Neural progenitor cell (in vitro differentiated cells): ENCODE data around the gene CCDC174. TPM values are rescaled to one million over a fixed set of nuclear protein-coding genes. Genes with fewer than 3 reads are reported as not detected.

Experiments used
- DNase-seq: peaks from one replicate; pipeline ENCODE4 v3.0.0-alpha.2; 2016; ENCODE audit warnings: low spot score
- H2AFZ ChIP-seq: fragments of 200-600 bp; sonication (generic); replicated peaks from 2 replicates; pipeline ENCODE4 v1.6.1; 2016; ENCODE audit warnings: antibody characterized with exemption
- H3F3A ChIP-seq: fragments of 200-600 bp; sonication (generic); 2 replicates; pipeline ENCODE4 v1.6.1; 2016; ENCODE audit warnings: antibody characterized with exemption, low read depth
- H3K27ac ChIP-seq: fragments of 200-600 bp; sonication (generic); 2 replicates; pipeline ENCODE4 v1.5.1; 2016; ENCODE audit warnings: mild to moderate bottlenecking
- H3K27me3 ChIP-seq: fragments of 200-600 bp; sonication (generic); 2 replicates; pipeline ENCODE4 v1.6.1; 2016; ENCODE audit warnings: mild to moderate bottlenecking, moderate library complexity
- H3K36me3 ChIP-seq: fragments of 200-600 bp; sonication (generic); 2 replicates; pipeline ENCODE4 v1.5.1; 2016
- H3K4me1 ChIP-seq: fragments of 200-600 bp; sonication (generic); 2 replicates; pipeline ENCODE4 v1.6.1; 2016; ENCODE audit warnings: mixed run types
- H3K4me2 ChIP-seq: fragments of 200-600 bp; sonication (generic); 2 replicates; pipeline ENCODE4 v1.6.1; 2016
- H3K4me3 ChIP-seq: fragments of 200-600 bp; sonication (generic); 2 replicates; pipeline ENCODE4 v1.5.1; 2016
- H3K79me2 ChIP-seq: fragments of 200-600 bp; sonication (generic); 2 replicates; pipeline ENCODE4 v1.6.1; 2016; ENCODE audit warnings: low read depth
- H3K9ac ChIP-seq: fragments of 200-600 bp; sonication (generic); 2 replicates; pipeline ENCODE4 v1.6.1; 2016
- H3K9me3 ChIP-seq: fragments of 200-600 bp; sonication (generic); 2 replicates; pipeline ENCODE4 v1.5.1; 2016; ENCODE audit warnings: low read depth
- H4K20me1 ChIP-seq: fragments of 200-600 bp; sonication (generic); 2 replicates; pipeline ENCODE4 v1.6.1; 2016; ENCODE audit warnings: low read depth
- H3K27ac Mint-ChIP-seq: 3 replicates; pipeline ENCODE4 v1.8.0; 2021; ENCODE audit warnings: mixed read lengths
- H3K27me3 Mint-ChIP-seq: 2 replicates; pipeline ENCODE4 v1.8.0; 2022; ENCODE audit warnings: low read depth, mild to moderate bottlenecking, inconsistent platforms, moderate library complexity, mixed read lengths; ENCODE audit not compliant: insufficient read depth
- H3K36me3 Mint-ChIP-seq: 3 replicates; pipeline ENCODE4 v1.8.0; 2021; ENCODE audit warnings: mixed read lengths
- H3K4me1 Mint-ChIP-seq: 3 replicates; pipeline ENCODE4 v1.8.0; 2021; ENCODE audit warnings: mixed read lengths
- H3K4me3 Mint-ChIP-seq: 3 replicates; pipeline ENCODE4 v1.8.0; 2021; ENCODE audit warnings: mild to moderate bottlenecking, moderate library complexity, mixed read lengths
- H3K9me3 Mint-ChIP-seq: 3 replicates; pipeline ENCODE4 v1.8.0; 2020; ENCODE audit warnings: mixed read lengths
- CTCF ChIP-seq: fragments of 200-600 bp; sonication (generic); IDR thresholded peaks from 2 replicates; pipeline ENCODE4 v1.5.1; 2017; ENCODE audit warnings: antibody characterized with exemption, mild to moderate bottlenecking
- EZH2 ChIP-seq: fragments of 200-600 bp; sonication (generic); IDR thresholded peaks from 2 replicates; pipeline ENCODE4 v1.6.1; 2017; ENCODE audit warnings: antibody characterized with exemption, mild to moderate bottlenecking, moderate library complexity
- EZH2phosphoT487 ChIP-seq: fragments of 200-600 bp; sonication (generic); IDR thresholded peaks from 2 replicates; pipeline ENCODE4 v1.6.1; 2017; ENCODE audit warnings: antibody characterized with exemption
- total RNA-seq: library from RNA; depleted of rRNA; stranded (reverse); fragments of >200 nt; gene quantifications from 2 replicates; pipeline ENCODE4 v1.2.3, GENCODE V29; 2015; ENCODE audit warnings: low replicate concordance

The CCDC174 gene
- total RNA-seq, 1 donor from 2014 or later = 13.0 TPM

- TF ChIP-seq CTCF (no peak), EZH2 (no peak), EZH2phosphoT487 (no peak)
- H3K27ac Mint-ChIP-seq = peak overlapping the region; percentile 23
- peaks cover 33% of the 10 kb centered on the region for H3K4me1 Mint-ChIP-seq
- no peak for DNase-seq
- Histone ChIP-seq H3K4me3 (no peak overlapping the region), H3K27me3 (peaks cover 3% of the 10 kb centered on the region), H3K79me2 (no peaks in the 10 kb centered on the region), H3K4me1 (no peaks in the 10 kb centered on the region), H3K9me3 (no peaks in the 10 kb centered on the region), H3F3A (no peaks in the 10 kb centered on the region), H2AFZ (no peak overlapping the region), H4K20me1 (no peaks in the 10 kb centered on the region), H3K9ac (no peak overlapping the region), H3K4me2 (no peak overlapping the region), H3K36me3 (no peaks in the 10 kb centered on the region), H3K27ac (no peak overlapping the region)
- peaks cover 7% of the 10 kb centered on the region for H3K27me3 Mint-ChIP-seq
- peaks cover 11% of the 10 kb centered on the region for H3K9me3 Mint-ChIP-seq
- H3K4me3 Mint-ChIP-seq = no peak overlapping the region
- H3K36me3 Mint-ChIP-seq = no peaks in the 10 kb centered on the region
These were observed 20.5 kb upstream of the CCDC174 start for GRCh38 chr3:14631101-14631497.

DNA sequence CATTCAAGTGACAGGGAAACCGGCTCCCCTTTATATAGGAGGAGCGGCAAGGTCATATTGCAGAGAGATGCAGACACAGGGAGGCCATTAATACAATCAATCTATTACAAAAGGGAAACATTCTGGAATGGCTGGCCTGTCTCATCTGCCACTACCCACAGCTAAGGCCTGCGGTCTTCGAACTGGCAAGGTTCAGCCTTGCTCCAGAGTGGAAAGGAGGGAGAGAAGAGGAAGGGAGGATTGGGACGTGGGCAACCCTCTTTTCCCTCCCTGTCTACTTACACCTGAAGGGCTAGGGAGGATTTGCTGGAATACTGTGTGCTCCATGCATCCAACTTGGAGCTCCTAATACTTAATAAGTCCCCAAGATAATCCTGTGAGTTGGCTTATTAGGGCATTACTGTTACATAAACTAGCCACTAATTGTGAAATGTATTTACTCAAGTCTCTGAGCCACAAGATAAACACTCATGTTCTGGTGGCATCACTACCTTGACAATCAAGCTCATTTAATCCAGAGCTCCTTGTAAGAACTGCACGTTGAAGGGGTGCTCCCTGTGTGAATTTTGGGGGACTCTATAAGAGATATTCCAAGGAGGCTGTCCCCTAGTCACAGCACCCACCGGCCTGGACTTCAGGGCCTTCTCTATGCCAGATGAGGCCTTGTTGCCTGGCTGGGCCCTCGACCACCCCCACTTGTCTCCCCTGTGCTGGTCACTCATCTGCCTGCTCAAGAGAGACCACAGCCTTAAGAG is 19.7 kb upstream of the CCDC174 start:
- Histone ChIP-seq H4K20me1 (no peaks in the 10 kb centered on the region), H3K4me1 (no peaks in the 10 kb centered on the region), H3K79me2 (no peaks in the 10 kb centered on the region), H3K27me3 (peaks cover 11% of the 10 kb centered on the region), H2AFZ (no peak overlapping the region), H3K4me3 (no peak overlapping the region), H3K9me3 (no peaks in the 10 kb centered on the region), H3K36me3 (no peaks in the 10 kb centered on the region), H3K9ac (no peak overlapping the region), H3F3A (no peaks in the 10 kb centered on the region), H3K4me2 (no peak overlapping the region), H3K27ac (no peak overlapping the region)
- H3K36me3 Mint-ChIP-seq = no peaks in the 10 kb centered on the region
- H3K4me1 Mint-ChIP-seq = peaks cover 30% of the 10 kb centered on the region
- no peak for TF ChIP-seq EZH2phosphoT487
- peak overlapping the region; percentile 95 for H3K27ac Mint-ChIP-seq
- DNase-seq = no peak
- H3K27me3 Mint-ChIP-seq = peaks cover 7% of the 10 kb centered on the region
- H3K4me3 Mint-ChIP-seq = no peak overlapping the region
- peaks cover 11% of the 10 kb centered on the region for H3K9me3 Mint-ChIP-seq

DNA sequence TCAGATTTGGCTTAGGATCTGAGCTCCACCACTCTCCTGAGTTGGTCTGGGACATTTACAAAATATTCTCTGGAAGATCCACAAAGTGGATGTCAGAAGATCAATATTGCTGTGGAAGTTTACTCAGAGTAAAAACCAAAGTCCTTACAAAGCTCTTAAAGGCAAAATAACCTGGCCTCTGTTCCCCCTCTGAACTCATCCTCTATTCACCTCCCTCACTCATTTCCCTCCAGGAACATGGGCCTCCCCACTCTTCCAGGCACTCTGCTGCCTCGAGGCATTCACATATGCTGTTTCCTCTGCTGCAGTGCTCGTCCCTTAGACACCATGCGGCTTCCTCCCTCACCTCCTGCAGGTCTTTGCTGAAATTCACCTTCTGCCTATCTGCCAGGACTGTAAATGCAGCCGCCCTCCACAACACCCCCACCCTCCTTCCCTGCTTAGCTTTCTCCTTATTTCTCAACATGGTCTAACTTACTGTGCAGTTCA is 19.1 kb upstream of the CCDC174 start:
- no peaks in the 10 kb centered on the region for H3F3A ChIP-seq
- TF ChIP-seq EZH2 (no peak), CTCF (no peak), EZH2phosphoT487 (no peak)
- no peaks in the 10 kb centered on the region for H4K20me1 ChIP-seq
- H3K27me3 Mint-ChIP-seq = peaks cover 7% of the 10 kb centered on the region
- no peaks in the 10 kb centered on the region for H3K36me3 Mint-ChIP-seq
- H3K4me3 ChIP-seq = no peak overlapping the region
- no peak overlapping the region for H3K4me2 ChIP-seq
- H3K27ac ChIP-seq = no peak overlapping the region
- no peaks in the 10 kb centered on the region for H3K9me3 ChIP-seq
- no peak overlapping the region for H2AFZ ChIP-seq
- no peaks in the 10 kb centered on the region for H3K4me1 ChIP-seq
- peaks cover 17% of the 10 kb centered on the region for H3K27me3 ChIP-seq
- H3K9ac ChIP-seq = no peak overlapping the region
- H3K4me1 Mint-ChIP-seq = peaks cover 24% of the 10 kb centered on the region
- H3K36me3 ChIP-seq = no peaks in the 10 kb centered on the region
- no peaks in the 10 kb centered on the region for H3K79me2 ChIP-seq
- no peak for DNase-seq
- peaks cover 11% of the 10 kb centered on the region for H3K9me3 Mint-ChIP-seq
- H3K4me3 Mint-ChIP-seq = no peak overlapping the region
- H3K27ac Mint-ChIP-seq = peak overlapping the region; percentile 95

- Mint-ChIP-seq H3K27me3 (peaks cover 7% of the 10 kb centered on the region), H3K27ac (no peak overlapping the region)
These were observed 18.1 kb upstream of the CCDC174 start for GRCh38 chr3:14633417-14633816.

More at GRCh38 chr3:14633417-14633816, 18.1 kb upstream of the CCDC174 start:
- Histone ChIP-seq H3K4me3 (no peak overlapping the region), H3K36me3 (no peaks in the 10 kb centered on the region), H3K4me1 (no peaks in the 10 kb centered on the region), H3K4me2 (no peak overlapping the region), H4K20me1 (no peaks in the 10 kb centered on the region), H3K27me3 (peaks cover 27% of the 10 kb centered on the region), H3K9me3 (no peaks in the 10 kb centered on the region), H3K9ac (no peak overlapping the region), H3K27ac (no peak overlapping the region), H3K79me2 (no peaks in the 10 kb centered on the region), H3F3A (no peaks in the 10 kb centered on the region), H2AFZ (no peak overlapping the region)
- Mint-ChIP-seq H3K9me3 (peaks cover 13% of the 10 kb centered on the region), H3K36me3 (no peaks in the 10 kb centered on the region), H3K4me1 (peaks cover 21% of the 10 kb centered on the region), H3K4me3 (no peak overlapping the region)
- TF ChIP-seq EZH2phosphoT487 (no peak), EZH2 (no peak), CTCF (no peak)
- no peak for DNase-seq
